Fibroblast of lung (primary cell): Measurements from ENCODE around the gene PCBP3. TPM values are rescaled to one million over a fixed set of nuclear protein-coding genes. Genes with fewer than 3 reads are reported as not detected.

Source experiments
- DNase-seq, 2 donors: peaks; one replicate each; pipeline versions ENCODE4 v3.0.0 to v3.0.0-alpha.2; 2010; ENCODE audit warnings: low read depth in 2 of 2
- H2AFZ ChIP-seq: 2 replicates; pipeline ENCODE4 v1.5.1; 2012; ENCODE audit warnings: low read length, control low read depth, inconsistent platforms
- H3K27ac ChIP-seq: 2 replicates; pipeline ENCODE4 v1.5.1; 2011; ENCODE audit warnings: low read length, control low read depth; ENCODE audit not compliant: insufficient read depth
- H3K27me3 ChIP-seq: 2 replicates; pipeline ENCODE4 v1.5.1; 2011; ENCODE audit warnings: mild to moderate bottlenecking, low read length; ENCODE audit not compliant: control insufficient read depth, insufficient read depth
- H3K36me3 ChIP-seq: 2 replicates; pipeline ENCODE4 v1.5.1; 2011; ENCODE audit warnings: low read length; ENCODE audit not compliant: control insufficient read depth, insufficient read depth
- H3K4me1 ChIP-seq: 2 replicates; pipeline ENCODE4 v1.5.1; 2011; ENCODE audit warnings: low read length; ENCODE audit not compliant: control insufficient read depth, insufficient read depth; ENCODE audit errors: extremely low read depth
- H3K4me2 ChIP-seq: 2 replicates; pipeline ENCODE4 v1.5.1; 2011; ENCODE audit warnings: low read length, control low read depth; ENCODE audit not compliant: insufficient read depth; ENCODE audit errors: extremely low read depth
- H3K4me3 ChIP-seq, 4 experiments: fragments of 200-600 bp in 1 of 4; sonication (generic) in 1 of 4; replicated peaks in 1 of 4; 2 replicates each; pipeline ENCODE4 v1.5.1; 2011 to 2016; ENCODE audit warnings: low read length in 4 of 4, low read depth in 3 of 4, mild to moderate bottlenecking in 3 of 4, control low read depth in 2 of 4, inconsistent platforms in 1 of 4, mixed read lengths in 1 of 4; ENCODE audit not compliant: insufficient read depth in 1 of 4; ENCODE audit errors: control extremely low read depth in 1 of 4
- H3K79me2 ChIP-seq: 2 replicates; pipeline ENCODE4 v1.5.1; 2012; ENCODE audit warnings: mild to moderate bottlenecking, low read length, inconsistent platforms; ENCODE audit not compliant: control insufficient read depth, insufficient read depth
- H3K9ac ChIP-seq: 2 replicates; pipeline ENCODE4 v1.5.1; 2011; ENCODE audit warnings: mild to moderate bottlenecking, low read length, control low read depth; ENCODE audit not compliant: insufficient read depth
- H3K9me3 ChIP-seq: 2 replicates; pipeline ENCODE4 v1.5.1; 2012; ENCODE audit warnings: low read depth, low read length; ENCODE audit not compliant: control insufficient read depth, insufficient read depth
- H4K20me1 ChIP-seq: 2 replicates; pipeline ENCODE4 v1.5.1; 2011; ENCODE audit warnings: low read length; ENCODE audit not compliant: control insufficient read depth, insufficient read depth; ENCODE audit errors: extremely low read depth
- EZH2 ChIP-seq: IDR thresholded peaks from 2 replicates; pipeline ENCODE4 v1.5.1; 2012; ENCODE audit warnings: low read length, control low read depth, mild to moderate bottlenecking; ENCODE audit errors: missing control alignments
- polyA plus RNA-seq, 2 donors: library from polyadenylated mRNA; depleted of rRNA in 1 of 2; stranded (reverse) in 1 of 2; unstranded in 1 of 2; fragments of >200 nt; gene quantifications; 2 replicates each; pipeline ENCODE4 v1.2.1, GENCODE V29; 2011 to 2012; ENCODE audit warnings: missing spikeins in 1 of 2
- total RNA-seq: library from RNA; depleted of rRNA; stranded (reverse); fragments of >200 nt; gene quantifications from 2 replicates; pipeline ENCODE4 v1.2.1, GENCODE V29; 2014
- TF ChIP-seq, protein P1 (sequence below), 2 donors: IDR thresholded peaks in 1 of 2; conservative IDR thresholded peaks in 1 of 2; 1 replicate in 1 of 2; 2 replicates in 1 of 2; pipeline ENCODE4 v1.5.1; 2011 to 2012; ENCODE audit warnings: low read length in 2 of 2, control low read depth in 1 of 2, inconsistent platforms in 1 of 2, low read depth in 1 of 2, mild to moderate bottlenecking in 1 of 2

Gene PCBP3
- total and polyA plus RNA-seq, 2 donors (not counting 1 experiment from before 2014, with no cell fraction given), result 0.51 to 1.7 TPM

DNA sequence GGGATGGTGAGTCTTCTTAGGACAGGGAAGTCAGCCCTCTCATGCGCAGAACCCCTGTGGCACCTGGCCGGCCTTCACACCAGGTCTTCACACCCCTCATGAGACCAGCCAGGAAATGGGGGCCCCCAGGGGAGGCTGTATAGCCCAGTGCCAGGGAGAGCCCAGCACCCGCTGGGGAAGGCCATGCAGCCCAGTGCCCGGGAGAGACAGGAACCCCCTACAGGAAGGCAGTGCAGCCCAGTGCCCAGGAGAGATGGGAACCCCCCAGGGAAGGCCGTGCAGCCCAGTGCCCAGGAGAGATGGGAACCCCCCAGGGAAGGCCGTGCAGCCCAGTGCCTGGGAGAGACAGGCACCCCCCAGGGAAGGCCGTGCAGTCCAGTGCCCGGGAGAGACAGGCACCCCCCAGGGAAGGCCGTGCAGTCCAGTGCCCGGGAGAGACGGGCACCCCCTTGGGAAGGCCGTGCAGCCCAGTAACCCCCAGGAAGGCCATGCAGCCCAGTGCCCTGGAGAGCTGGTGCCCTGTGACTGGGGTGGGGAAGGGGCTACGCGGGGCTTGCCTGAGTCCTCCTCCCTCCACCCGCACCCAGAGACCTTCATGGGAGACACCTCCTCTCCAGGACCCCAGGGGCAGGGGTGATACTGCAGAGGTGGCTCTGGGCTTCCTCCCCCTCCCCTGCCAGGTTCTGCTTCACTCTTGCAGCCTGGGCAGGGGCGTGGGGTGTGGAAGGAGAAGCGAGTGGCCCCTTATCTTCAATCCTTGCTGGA, 227.5 kb downstream of the PCBP3 start:
- H3K4me1 ChIP-seq, result peaks cover 9% of the 10 kb centered on the region
- no peak for TF ChIP-seq EZH2
- TF ChIP-seq, protein P1, sequence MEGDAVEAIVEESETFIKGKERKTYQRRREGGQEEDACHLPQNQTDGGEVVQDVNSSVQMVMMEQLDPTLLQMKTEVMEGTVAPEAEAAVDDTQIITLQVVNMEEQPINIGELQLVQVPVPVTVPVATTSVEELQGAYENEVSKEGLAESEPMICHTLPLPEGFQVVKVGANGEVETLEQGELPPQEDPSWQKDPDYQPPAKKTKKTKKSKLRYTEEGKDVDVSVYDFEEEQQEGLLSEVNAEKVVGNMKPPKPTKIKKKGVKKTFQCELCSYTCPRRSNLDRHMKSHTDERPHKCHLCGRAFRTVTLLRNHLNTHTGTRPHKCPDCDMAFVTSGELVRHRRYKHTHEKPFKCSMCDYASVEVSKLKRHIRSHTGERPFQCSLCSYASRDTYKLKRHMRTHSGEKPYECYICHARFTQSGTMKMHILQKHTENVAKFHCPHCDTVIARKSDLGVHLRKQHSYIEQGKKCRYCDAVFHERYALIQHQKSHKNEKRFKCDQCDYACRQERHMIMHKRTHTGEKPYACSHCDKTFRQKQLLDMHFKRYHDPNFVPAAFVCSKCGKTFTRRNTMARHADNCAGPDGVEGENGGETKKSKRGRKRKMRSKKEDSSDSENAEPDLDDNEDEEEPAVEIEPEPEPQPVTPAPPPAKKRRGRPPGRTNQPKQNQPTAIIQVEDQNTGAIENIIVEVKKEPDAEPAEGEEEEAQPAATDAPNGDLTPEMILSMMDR (conservative IDR thresholded peaks at IDR 0.05 in 1 of 2, IDR thresholded peaks at IDR 0.05 in 1 of 2; ENCODE audit: low read depth in 1 of 2, low read length in 2 of 2), result no peak
- H3K9ac ChIP-seq, result no peak overlapping the region
- H3K27ac ChIP-seq, result no peak overlapping the region
- DNase-seq, result no peak
- H3K27me3 ChIP-seq, result no peaks in the 10 kb centered on the region
- H3K4me2 ChIP-seq, result no peak overlapping the region
- no peak overlapping the region for H2AFZ ChIP-seq
- H3K79me2 ChIP-seq, result no peaks in the 10 kb centered on the region
- H3K9me3 ChIP-seq, result no peaks in the 10 kb centered on the region
- H3K4me3 ChIP-seq, result no peak overlapping the region
- no peaks in the 10 kb centered on the region for H3K36me3 ChIP-seq
- H4K20me1 ChIP-seq, result no peaks in the 10 kb centered on the region

DNA sequence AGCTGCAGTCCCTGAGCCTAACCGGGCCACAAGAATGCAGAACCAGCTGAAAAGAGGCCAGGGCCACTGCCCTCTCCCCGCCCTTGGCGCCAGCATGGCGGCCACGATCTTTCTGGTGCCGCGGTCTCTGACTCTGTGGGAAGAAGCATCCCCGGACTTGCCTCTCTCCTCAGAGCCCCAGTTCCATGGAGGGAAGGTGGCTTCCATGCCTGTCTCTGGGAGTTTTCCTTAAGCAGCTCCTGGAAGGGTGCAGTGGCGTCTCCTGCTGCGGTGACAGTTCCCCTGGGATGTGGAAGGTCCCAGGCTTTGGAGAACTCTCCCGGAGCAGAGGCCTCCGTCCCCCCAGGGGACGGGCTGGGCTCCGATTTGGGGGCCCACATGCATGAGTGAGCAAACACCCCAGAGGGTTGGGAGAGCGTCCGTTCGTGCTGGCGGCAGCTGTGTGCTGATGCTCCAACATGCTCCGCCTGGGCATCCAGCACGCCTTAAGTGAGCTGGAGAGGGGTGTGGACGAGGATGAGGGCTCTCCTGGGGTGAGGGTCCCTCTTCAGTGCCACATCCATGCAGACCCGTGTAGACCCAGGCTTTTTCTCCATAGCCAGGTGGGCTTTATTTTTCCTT, 228.2 kb downstream of the PCBP3 start:
- peaks cover 9% of the 10 kb centered on the region for H3K4me1 ChIP-seq
- H3K9me3 ChIP-seq, result no peaks in the 10 kb centered on the region
- no peaks in the 10 kb centered on the region for H3K79me2 ChIP-seq
- no peaks in the 10 kb centered on the region for H3K27me3 ChIP-seq
- no peak overlapping the region for H3K4me2 ChIP-seq
- H2AFZ ChIP-seq, result no peak overlapping the region
- H3K9ac ChIP-seq, result no peak overlapping the region
- TF ChIP-seq, protein P1 (conservative IDR thresholded peaks at IDR 0.05 in 1 of 2, IDR thresholded peaks at IDR 0.05 in 1 of 2; ENCODE audit: low read depth in 1 of 2, low read length in 2 of 2), result no peak
- no peak overlapping the region for H3K4me3 ChIP-seq
- no peak for DNase-seq
- H3K27ac ChIP-seq, result no peak overlapping the region
- H3K36me3 ChIP-seq, result no peaks in the 10 kb centered on the region
- H4K20me1 ChIP-seq, result no peaks in the 10 kb centered on the region

DNA sequence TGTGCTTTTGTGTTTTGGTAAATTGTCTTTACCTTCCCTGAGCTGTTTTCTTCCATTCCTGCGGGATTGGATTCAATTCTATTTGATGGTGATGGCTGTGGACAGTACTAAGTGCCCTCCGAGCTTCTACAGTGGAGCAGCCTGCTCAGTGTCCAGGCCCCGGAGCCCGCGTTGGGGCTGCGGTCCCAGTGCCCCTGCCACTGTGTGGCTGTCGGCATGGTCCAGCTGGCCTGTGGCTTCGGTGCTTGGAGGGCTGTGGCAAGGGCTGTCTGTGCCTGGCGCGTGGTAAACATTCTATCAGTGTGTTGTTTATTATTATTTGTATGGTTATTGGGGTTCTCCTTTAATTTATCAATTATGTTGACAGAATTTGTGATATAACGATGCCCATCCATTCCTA, 228.9 kb downstream of the PCBP3 start:
- Histone ChIP-seq H4K20me1 (no peaks in the 10 kb centered on the region), H3K4me2 (no peak overlapping the region), H3K9ac (no peak overlapping the region), H2AFZ (no peak overlapping the region), H3K4me3 (no peak overlapping the region), H3K27ac (no peak overlapping the region), H3K79me2 (no peaks in the 10 kb centered on the region), H3K27me3 (no peaks in the 10 kb centered on the region), H3K9me3 (no peaks in the 10 kb centered on the region), H3K4me1 (peaks cover 9% of the 10 kb centered on the region), H3K36me3 (no peaks in the 10 kb centered on the region)
- no peak for DNase-seq
- TF ChIP-seq EZH2, result no peak
- TF ChIP-seq, protein P1 (conservative IDR thresholded peaks at IDR 0.05 in 1 of 2, IDR thresholded peaks at IDR 0.05 in 1 of 2; ENCODE audit: low read depth in 1 of 2, low read length in 2 of 2), result no peak
